ENCODE data around the gene KRT35. TPM values are rescaled to one million over a fixed set of nuclear protein-coding genes. Genes with fewer than 3 reads are reported as not detected.

Gene KRT35
- total RNA-seq, 1 donor from 2014 or later, result not detected

- H3K4me2 ChIP-seq (ENCODE audit: low read length), result no peak overlapping the region
- FAIRE-seq, result no peak
- no peaks in the 10 kb centered on the region for H3K36me3 ChIP-seq (ENCODE audit: insufficient read depth, low read length)
- H3K4me3 ChIP-seq (ENCODE audit: insufficient read depth, low read depth, low read length), result no peak overlapping the region
- TF ChIP-seq CTCF (IDR thresholded peaks at IDR 0.05; ENCODE audit: insufficient read depth, low read depth, low read length) (no peak), EZH2 (IDR thresholded peaks at IDR 0.05; ENCODE audit: insufficient read depth, low read length) (no peak)
- no peak overlapping the region for H3K27ac ChIP-seq (ENCODE audit: low read depth, low read length)
- H3K4me1 ChIP-seq (ENCODE audit: insufficient read depth, low read length), result no peaks in the 10 kb centered on the region
- Mint-ChIP-seq H3K4me1 (ENCODE audit: low read depth, unreplicated experiment) (no peaks in the 10 kb centered on the region), H3K9me3 (ENCODE audit: unreplicated experiment) (peaks cover 26% of the 10 kb centered on the region), H3K36me3 (ENCODE audit: low read depth, unreplicated experiment) (peaks cover 3% of the 10 kb centered on the region), H3K4me3 (ENCODE audit: unreplicated experiment) (no peak overlapping the region), H3K27ac (ENCODE audit: unreplicated experiment) (no peak overlapping the region), H3K27me3 (ENCODE audit: low read depth, unreplicated experiment) (peaks cover 35% of the 10 kb centered on the region)
- H3K79me2 ChIP-seq (ENCODE audit: insufficient read depth, low read length), result no peaks in the 10 kb centered on the region
- H3K9ac ChIP-seq (ENCODE audit: low read length), result no peak overlapping the region
- H3K9me3 ChIP-seq (ENCODE audit: insufficient read depth, low read depth, low read length), result peaks cover 7% of the 10 kb centered on the region
- no peaks in the 10 kb centered on the region for H4K20me1 ChIP-seq (ENCODE audit: insufficient read depth, low read length)
- DNase-seq (ENCODE audit: low read depth), result no peak
- H2AFZ ChIP-seq (ENCODE audit: low read depth, low read length), result no peak overlapping the region
- H3K27me3 ChIP-seq (ENCODE audit: insufficient read depth, low read length), result peaks cover 2% of the 10 kb centered on the region
Observed at GRCh38 chr17:41452281-41452680, 28.7 kb downstream of the KRT35 start.

GRCh38 chr17:41451154-41451728, 29.7 kb downstream of the KRT35 start:
- no peak for TF ChIP-seq EZH2 (IDR thresholded peaks at IDR 0.05; ENCODE audit: insufficient read depth, low read length)
- TF ChIP-seq CTCF (IDR thresholded peaks at IDR 0.05; ENCODE audit: insufficient read depth, low read depth, low read length), result no peak
- H3K9ac ChIP-seq (ENCODE audit: low read length), result no peak overlapping the region
- no peaks in the 10 kb centered on the region for H3K36me3 ChIP-seq (ENCODE audit: insufficient read depth, low read length)
- no peak overlapping the region for H3K27ac ChIP-seq (ENCODE audit: low read depth, low read length)
- peaks cover 3% of the 10 kb centered on the region for H3K4me1 Mint-ChIP-seq (ENCODE audit: low read depth, unreplicated experiment)
- H3K27me3 Mint-ChIP-seq (ENCODE audit: low read depth, unreplicated experiment), result peaks cover 29% of the 10 kb centered on the region
- H3K79me2 ChIP-seq (ENCODE audit: insufficient read depth, low read length), result no peaks in the 10 kb centered on the region
- peaks cover 26% of the 10 kb centered on the region for H3K9me3 Mint-ChIP-seq (ENCODE audit: unreplicated experiment)
- H3K27ac Mint-ChIP-seq (ENCODE audit: unreplicated experiment), result peak overlapping the region; percentile 27
- no peak overlapping the region for H2AFZ ChIP-seq (ENCODE audit: low read depth, low read length)
- H3K36me3 Mint-ChIP-seq (ENCODE audit: low read depth, unreplicated experiment), result peaks cover 3% of the 10 kb centered on the region
- no peak overlapping the region for H3K4me3 ChIP-seq (ENCODE audit: insufficient read depth, low read depth, low read length)
- no peak overlapping the region for H3K4me3 Mint-ChIP-seq (ENCODE audit: unreplicated experiment)
- H3K4me2 ChIP-seq (ENCODE audit: low read length), result no peak overlapping the region
- DNase-seq (ENCODE audit: low read depth) (peak; percentile 44), FAIRE-seq (peak; percentile 66)
- peaks cover 2% of the 10 kb centered on the region for H3K27me3 ChIP-seq (ENCODE audit: insufficient read depth, low read length)
- H3K4me1 ChIP-seq (ENCODE audit: insufficient read depth, low read length), result peaks cover 6% of the 10 kb centered on the region
- H3K9me3 ChIP-seq (ENCODE audit: insufficient read depth, low read depth, low read length), result peaks cover 7% of the 10 kb centered on the region
- H4K20me1 ChIP-seq (ENCODE audit: insufficient read depth, low read length), result no peaks in the 10 kb centered on the region

GRCh38 chr17:41449008-41449407, 31.9 kb downstream of the KRT35 start:
- Mint-ChIP-seq H3K4me1 (ENCODE audit: low read depth, unreplicated experiment) (peaks cover 3% of the 10 kb centered on the region), H3K27ac (ENCODE audit: unreplicated experiment) (no peak overlapping the region), H3K4me3 (ENCODE audit: unreplicated experiment) (no peak overlapping the region), H3K9me3 (ENCODE audit: unreplicated experiment) (peaks cover 28% of the 10 kb centered on the region), H3K27me3 (ENCODE audit: low read depth, unreplicated experiment) (peaks cover 24% of the 10 kb centered on the region), H3K36me3 (ENCODE audit: low read depth, unreplicated experiment) (peaks cover 3% of the 10 kb centered on the region)
- TF ChIP-seq EZH2 (IDR thresholded peaks at IDR 0.05; ENCODE audit: insufficient read depth, low read length) (no peak), CTCF (IDR thresholded peaks at IDR 0.05; ENCODE audit: insufficient read depth, low read depth, low read length) (no peak)
- H3K9me3 ChIP-seq (ENCODE audit: insufficient read depth, low read depth, low read length), result peaks cover 7% of the 10 kb centered on the region
- H3K27ac ChIP-seq (ENCODE audit: low read depth, low read length), result no peak overlapping the region
- H3K36me3 ChIP-seq (ENCODE audit: insufficient read depth, low read length), result no peaks in the 10 kb centered on the region
- H3K27me3 ChIP-seq (ENCODE audit: insufficient read depth, low read length), result no peaks in the 10 kb centered on the region
- H3K4me3 ChIP-seq (ENCODE audit: insufficient read depth, low read depth, low read length), result no peak overlapping the region
- H3K9ac ChIP-seq (ENCODE audit: low read length), result no peak overlapping the region
- no peaks in the 10 kb centered on the region for H3K79me2 ChIP-seq (ENCODE audit: insufficient read depth, low read length)
- no peak overlapping the region for H2AFZ ChIP-seq (ENCODE audit: low read depth, low read length)
- peaks cover 6% of the 10 kb centered on the region for H3K4me1 ChIP-seq (ENCODE audit: insufficient read depth, low read length)
- FAIRE-seq (no peak), DNase-seq (ENCODE audit: low read depth) (no peak)
- H3K4me2 ChIP-seq (ENCODE audit: low read length), result no peak overlapping the region
- no peaks in the 10 kb centered on the region for H4K20me1 ChIP-seq (ENCODE audit: insufficient read depth, low read length)

Data from astrocyte (in vitro differentiated cells and primary cell).